Measurements from ENCODE around the gene USH2A.

- TF ChIP-seq POLR2AphosphoS5 (IDR thresholded peaks at IDR 0.05) (no peak), REST (IDR thresholded peaks at IDR 0.05; ENCODE audit: borderline replicate concordance) (no peak), EP300 (conservative IDR thresholded peaks at IDR 0.05; ENCODE audit: poor library complexity, severe bottlenecking) (no peak), CTCF (IDR thresholded peaks at IDR 0.05; ENCODE audit: poor library complexity, severe bottlenecking) (no peak), RAD21 (conservative IDR thresholded peaks at IDR 0.05) (no peak), MXI1 (conservative IDR thresholded peaks at IDR 0.05; ENCODE audit: poor library complexity, severe bottlenecking) (no peak)
These were observed 545.1 kb downstream of the USH2A start for GRCh38 chr1:215878128-215878527.
